GM21528 (cell line): ENCODE measurements around the gene PRIMPOL.
"Not testable (repeated sequence)": the region's sequence is repeated elsewhere in the genome, so short reads cannot be mapped to it uniquely, and the experiment has no call there.

Source experiments
- ATAC-seq: cut with Tn5 transposase; IDR thresholded peaks from one replicate; pipeline ENCODE4 v1.9.1; 2021; ENCODE audit warnings: mild to moderate bottlenecking, moderate library complexity; ENCODE audit not compliant: unreplicated experiment, low FRiP score

PRIMPOL gene

GRCh38 chr4:184636897-184637296 lies 12.6 kb upstream of the PRIMPOL start:
- no peak for ATAC-seq

- no peak for ATAC-seq
Observed at GRCh38 chr4:184641022-184641421, 8.5 kb upstream of the PRIMPOL start.

GRCh38 chr4:184641451-184641850 lies 8.1 kb upstream of the PRIMPOL start:
- ATAC-seq: no peak

GRCh38 chr4:184643731-184644130 lies 5.8 kb upstream of the PRIMPOL start:
- no peak for ATAC-seq

- ATAC-seq: no peak
Observed at GRCh38 chr4:184644553-184645307, 4.8 kb upstream of the PRIMPOL start.

GRCh38 chr4:184645904-184646610 lies 3.5 kb upstream of the PRIMPOL start:
- ATAC-seq: no peak

GRCh38 chr4:184647266-184648053 lies 2.1 kb upstream of the PRIMPOL start:
- ATAC-seq: no peak

- ATAC-seq: no peak
Observed at GRCh38 chr4:184648054-184648312, 1.6 kb upstream of the PRIMPOL start.

GRCh38 chr4:184648313-184649025 lies 1.1 kb upstream of the PRIMPOL start:
- ATAC-seq: peak; percentile 47

GRCh38 chr4:184649971-184650855 lies 675 bp downstream of the PRIMPOL start:
- peak; percentile 19 for ATAC-seq

GRCh38 chr4:184651899-184652298 lies 2.4 kb downstream of the PRIMPOL start:
- no peak for ATAC-seq

GRCh38 chr4:184652681-184653080 lies 3.1 kb downstream of the PRIMPOL start:
- ATAC-seq: not testable (repeated sequence)

GRCh38 chr4:184653650-184654049 lies 4.1 kb downstream of the PRIMPOL start:
- no peak for ATAC-seq

GRCh38 chr4:184655889-184656869 lies 6.6 kb downstream of the PRIMPOL start:
- ATAC-seq: no peak

GRCh38 chr4:184657144-184657543 lies 7.6 kb downstream of the PRIMPOL start:
- no peak for ATAC-seq

GRCh38 chr4:184657820-184658219 lies 8.3 kb downstream of the PRIMPOL start:
- ATAC-seq: not testable (repeated sequence)

GRCh38 chr4:184660978-184661377 lies 11.4 kb downstream of the PRIMPOL start:
- ATAC-seq: no peak

- no peak for ATAC-seq
Observed at GRCh38 chr4:184662236-184662635, 12.7 kb downstream of the PRIMPOL start.
